Calu3 (cell line): ENCODE results near the gene UROS. TPM values are rescaled to one million over a fixed set of nuclear protein-coding genes. Genes with fewer than 3 reads are reported as not detected.

Experiments used
- BruUV-seq: library from RNA; stranded (reverse); fragments of 400-500 nt; replicated peaks from 2 replicates; lab custom pipeline; 2021; lab: Mats Ljungman, UMichigan
- CTCF ChIA-PET: fragments of 300-600 bp; sonication (Branson Sonifier 250); formaldehyde crosslinking; loops from one replicate; lab custom pipeline; 2022; ENCODE audit warnings: antibody characterized with exemption; lab: Charles Lee
- DNase-seq: peaks from one replicate; pipeline ENCODE4 v3.0.0; 2022
- H3K27ac Mint-ChIP-seq: one replicate; pipeline ENCODE4 v1.8.0; 2022; ENCODE audit warnings: mixed read lengths; ENCODE audit not compliant: unreplicated experiment
- H3K27me3 Mint-ChIP-seq: one replicate; pipeline ENCODE4 v1.8.0; 2022; ENCODE audit warnings: mixed read lengths; ENCODE audit not compliant: unreplicated experiment
- H3K36me3 Mint-ChIP-seq: one replicate; pipeline ENCODE4 v1.8.0; 2022; ENCODE audit warnings: mild to moderate bottlenecking, moderate library complexity, mixed read lengths; ENCODE audit not compliant: insufficient read depth, unreplicated experiment
- H3K4me1 Mint-ChIP-seq: one replicate; pipeline ENCODE4 v1.8.0; 2022; ENCODE audit warnings: mild to moderate bottlenecking, low read depth, mixed read lengths; ENCODE audit not compliant: unreplicated experiment
- H3K4me3 Mint-ChIP-seq: one replicate; pipeline ENCODE4 v1.8.0; 2022; ENCODE audit warnings: mild to moderate bottlenecking, low read depth, moderate library complexity, mixed read lengths; ENCODE audit not compliant: unreplicated experiment
- H3K9me3 Mint-ChIP-seq: one replicate; pipeline ENCODE4 v1.8.0; 2022; ENCODE audit warnings: low read depth, mixed read lengths; ENCODE audit not compliant: unreplicated experiment
- intact Hi-C: fragments of 100-400 bp; cut with micrococcal nuclease; formaldehyde crosslinking; loops from one replicate; pipeline ENCODE4 v1.10.0; 2022; ENCODE audit not compliant: unreplicated experiment
- total RNA-seq: library from RNA; stranded (reverse); gene quantifications from 2 replicates; pipeline ENCODE4 v1.2.3, GENCODE V29; 2022
- TF ChIP-seq, protein P1 (sequence below): fragments of 200-600 bp; IDR thresholded peaks from one replicate; pipeline ENCODE4 v1.8.0; 2022; ENCODE audit warnings: antibody characterized with exemption; ENCODE audit not compliant: unreplicated experiment

Gene UROS
- total RNA-seq, 1 experiment from 2014 or later = 45.3 TPM

DNA sequence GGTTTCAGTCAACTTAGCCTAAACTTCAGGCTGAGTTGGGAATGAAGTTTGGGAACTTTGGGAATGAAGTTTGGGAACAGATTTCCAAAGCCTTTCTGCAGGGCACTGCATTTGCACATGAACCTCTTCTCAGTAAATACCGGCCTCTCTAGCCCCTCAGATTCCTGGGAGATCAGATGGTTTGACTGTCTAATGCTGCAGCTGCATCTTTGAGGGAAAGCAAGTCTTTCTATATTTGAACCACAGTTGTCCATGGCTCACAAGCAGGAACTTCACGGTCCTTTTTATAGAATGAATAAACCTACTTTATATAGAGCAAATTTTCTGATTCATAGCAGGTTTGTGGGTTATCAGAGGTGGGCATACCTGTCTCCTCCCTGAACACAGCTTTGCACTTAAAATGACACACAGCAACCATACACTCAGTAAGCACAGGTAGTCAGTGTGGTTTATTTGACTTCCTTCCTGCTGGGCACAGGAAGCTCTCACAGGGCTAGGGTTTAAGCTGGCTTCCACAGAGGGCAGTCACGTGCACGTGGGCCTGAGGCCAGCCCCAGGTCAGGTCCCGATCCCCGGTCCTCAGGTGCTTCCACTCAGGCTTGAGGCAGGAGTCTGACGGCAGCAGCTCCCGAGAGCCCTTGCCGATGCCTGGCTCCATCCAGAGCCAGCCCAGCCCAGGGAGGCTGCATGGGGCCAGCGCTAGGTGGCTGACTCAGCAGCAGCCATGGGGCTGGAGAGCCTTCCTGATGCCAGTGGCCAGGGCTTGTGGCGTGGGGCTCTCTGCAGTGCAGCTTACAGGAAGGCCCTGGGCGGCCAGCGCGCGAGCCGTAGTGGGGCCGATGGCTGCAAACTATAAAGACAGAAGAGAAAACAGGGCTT, 34.7 kb downstream of the UROS start:
- no peak overlapping the region for H3K27ac Mint-ChIP-seq
- H3K4me3 Mint-ChIP-seq = no peak overlapping the region
- no peak for DNase-seq
- no peaks in the 10 kb centered on the region for H3K4me1 Mint-ChIP-seq
- no peaks in the 10 kb centered on the region for H3K36me3 Mint-ChIP-seq
- intact Hi-C loops = no loop called here
- no peaks in the 10 kb centered on the region for H3K9me3 Mint-ChIP-seq
- no peaks in the 10 kb centered on the region for H3K27me3 Mint-ChIP-seq
- no TSS peak for BruUV-seq
- CTCF ChIA-PET = no interaction called here
- TF ChIP-seq, protein P1, sequence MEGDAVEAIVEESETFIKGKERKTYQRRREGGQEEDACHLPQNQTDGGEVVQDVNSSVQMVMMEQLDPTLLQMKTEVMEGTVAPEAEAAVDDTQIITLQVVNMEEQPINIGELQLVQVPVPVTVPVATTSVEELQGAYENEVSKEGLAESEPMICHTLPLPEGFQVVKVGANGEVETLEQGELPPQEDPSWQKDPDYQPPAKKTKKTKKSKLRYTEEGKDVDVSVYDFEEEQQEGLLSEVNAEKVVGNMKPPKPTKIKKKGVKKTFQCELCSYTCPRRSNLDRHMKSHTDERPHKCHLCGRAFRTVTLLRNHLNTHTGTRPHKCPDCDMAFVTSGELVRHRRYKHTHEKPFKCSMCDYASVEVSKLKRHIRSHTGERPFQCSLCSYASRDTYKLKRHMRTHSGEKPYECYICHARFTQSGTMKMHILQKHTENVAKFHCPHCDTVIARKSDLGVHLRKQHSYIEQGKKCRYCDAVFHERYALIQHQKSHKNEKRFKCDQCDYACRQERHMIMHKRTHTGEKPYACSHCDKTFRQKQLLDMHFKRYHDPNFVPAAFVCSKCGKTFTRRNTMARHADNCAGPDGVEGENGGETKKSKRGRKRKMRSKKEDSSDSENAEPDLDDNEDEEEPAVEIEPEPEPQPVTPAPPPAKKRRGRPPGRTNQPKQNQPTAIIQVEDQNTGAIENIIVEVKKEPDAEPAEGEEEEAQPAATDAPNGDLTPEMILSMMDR = no peak

DNA sequence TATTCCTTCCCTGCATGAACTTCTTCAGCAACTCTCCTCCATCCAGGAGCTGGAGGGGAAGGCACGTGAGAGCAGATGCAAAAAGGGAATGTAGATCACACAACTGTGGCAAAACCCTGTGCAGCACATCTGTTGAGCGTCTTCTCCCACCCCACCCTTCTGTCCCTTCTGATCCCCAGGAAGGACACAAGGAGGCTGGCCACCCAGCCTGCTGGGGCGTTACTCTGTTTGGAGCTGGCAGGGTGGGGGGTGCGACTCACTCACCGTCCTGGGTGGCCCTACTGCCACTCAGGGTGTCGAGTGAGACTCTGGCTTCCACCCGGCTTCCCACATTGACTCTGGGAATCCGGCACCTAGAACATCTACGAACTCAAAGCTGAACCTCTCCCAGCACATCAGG, 37.3 kb downstream of the UROS start:
- H3K36me3 Mint-ChIP-seq = no peaks in the 10 kb centered on the region
- no peak overlapping the region for H3K4me3 Mint-ChIP-seq
- no TSS peak for BruUV-seq
- CTCF ChIA-PET = no interaction called here
- no peaks in the 10 kb centered on the region for H3K9me3 Mint-ChIP-seq
- TF ChIP-seq, protein P1 = no peak
- no peaks in the 10 kb centered on the region for H3K4me1 Mint-ChIP-seq
- no peak overlapping the region for H3K27ac Mint-ChIP-seq
- DNase-seq = no peak
- H3K27me3 Mint-ChIP-seq = no peaks in the 10 kb centered on the region
- intact Hi-C loops = no loop called here

DNA sequence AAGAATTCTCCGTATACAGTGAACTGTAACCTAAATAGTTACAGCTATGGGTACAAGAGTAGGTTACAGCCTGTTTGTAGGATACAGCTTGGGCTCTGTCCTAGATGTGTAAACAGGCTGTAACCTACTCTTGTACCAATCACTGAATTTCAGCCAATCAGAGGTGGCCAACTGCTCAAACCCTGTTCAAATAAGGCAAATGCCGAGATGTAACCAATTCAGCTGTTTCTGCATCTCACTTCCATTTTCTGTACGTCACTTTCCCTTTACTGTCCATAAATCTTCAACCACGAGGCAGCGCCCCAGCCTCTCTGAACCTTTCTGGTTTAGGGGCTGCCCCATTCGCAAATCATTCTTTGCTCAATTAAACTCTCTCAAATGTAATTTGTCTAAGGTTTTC, 39.1 kb downstream of the UROS start:
- DNase-seq = no peak
- BruUV-seq = no TSS peak
- Mint-ChIP-seq H3K4me1 (no peaks in the 10 kb centered on the region), H3K27me3 (no peaks in the 10 kb centered on the region), H3K27ac (no peak overlapping the region), H3K4me3 (no peak overlapping the region), H3K9me3 (no peaks in the 10 kb centered on the region), H3K36me3 (no peaks in the 10 kb centered on the region)
- CTCF ChIA-PET = no interaction called here
- intact Hi-C loops = no loop called here
- TF ChIP-seq, protein P1 = no peak

DNA sequence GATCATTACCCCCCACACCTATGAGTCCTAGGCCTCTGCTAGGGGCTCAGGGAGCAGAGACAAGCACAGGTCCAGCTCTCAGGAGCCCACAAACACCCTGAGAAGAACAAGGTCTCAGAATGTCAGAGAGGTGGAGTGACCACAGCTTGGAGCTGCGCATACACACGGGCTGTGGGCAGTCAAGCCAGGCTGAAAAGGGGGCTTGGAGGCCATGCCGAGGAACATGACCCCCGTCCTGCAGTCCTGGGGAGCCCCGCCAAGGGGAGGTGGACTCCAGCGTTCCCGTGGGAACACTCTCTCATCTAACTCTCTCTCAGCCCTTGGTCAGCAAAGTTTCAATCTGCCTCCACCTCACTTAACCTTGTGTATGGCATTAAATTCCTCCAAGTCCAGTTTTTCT, 39.6 kb downstream of the UROS start:
- no TSS peak for BruUV-seq
- TF ChIP-seq, protein P1 = no peak
- Mint-ChIP-seq H3K36me3 (no peaks in the 10 kb centered on the region), H3K4me1 (no peaks in the 10 kb centered on the region), H3K27me3 (peaks cover 4% of the 10 kb centered on the region), H3K27ac (no peak overlapping the region), H3K9me3 (no peaks in the 10 kb centered on the region), H3K4me3 (no peak overlapping the region)
- CTCF ChIA-PET = no interaction called here
- intact Hi-C loops = no loop called here
- no peak for DNase-seq
